Daoy (cell line): Measurements from ENCODE around the gene RND3. TPM values are rescaled to one million over a fixed set of nuclear protein-coding genes. Genes with fewer than 3 reads are reported as not detected.

Source experiments
- DNase-seq: peaks from one replicate; pipeline ENCODE4 v3.0.0-alpha.2; 2015; ENCODE audit warnings: low read depth
- total RNA-seq: library from RNA; depleted of rRNA; stranded (reverse); fragments of >200 nt; shearing (Covaris generic); gene quantifications from 2 replicates; pipeline ENCODE4 v1.2.3, GENCODE V29; 2014

The RND3 gene
- total RNA-seq, 1 experiment from 2014 or later, result 75.7 TPM

- no peak for DNase-seq
These were observed 45.7 kb downstream of the RND3 start for GRCh38 chr2:150441784-150442183.

GRCh38 chr2:150441226-150441625 lies 46.2 kb downstream of the RND3 start:
- no peak for DNase-seq

DNA sequence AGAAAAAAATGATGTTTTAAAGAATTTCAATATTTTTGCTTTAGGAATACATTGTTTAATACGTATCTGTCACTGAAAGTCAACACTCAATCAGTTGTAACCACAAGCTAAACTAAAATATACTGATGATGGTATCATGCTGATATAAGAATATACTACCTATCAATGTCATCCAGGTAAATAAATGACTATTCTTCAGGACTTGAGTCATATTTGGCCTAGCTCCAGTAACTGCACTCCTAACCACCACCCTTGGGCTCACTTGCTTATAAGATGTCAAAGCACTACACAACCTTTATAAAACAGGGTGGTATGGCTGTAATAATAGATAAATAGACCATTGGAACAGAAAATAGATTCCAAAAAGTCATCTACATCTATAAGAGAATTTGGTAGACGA lies 48.8 kb downstream of the RND3 start:
- peak; percentile 5 for DNase-seq

GRCh38 chr2:150438041-150438440 lies 49.4 kb downstream of the RND3 start:
- no peak for DNase-seq

- no peak for DNase-seq
These were observed 55.2 kb downstream of the RND3 start for GRCh38 chr2:150432312-150432625.

DNA sequence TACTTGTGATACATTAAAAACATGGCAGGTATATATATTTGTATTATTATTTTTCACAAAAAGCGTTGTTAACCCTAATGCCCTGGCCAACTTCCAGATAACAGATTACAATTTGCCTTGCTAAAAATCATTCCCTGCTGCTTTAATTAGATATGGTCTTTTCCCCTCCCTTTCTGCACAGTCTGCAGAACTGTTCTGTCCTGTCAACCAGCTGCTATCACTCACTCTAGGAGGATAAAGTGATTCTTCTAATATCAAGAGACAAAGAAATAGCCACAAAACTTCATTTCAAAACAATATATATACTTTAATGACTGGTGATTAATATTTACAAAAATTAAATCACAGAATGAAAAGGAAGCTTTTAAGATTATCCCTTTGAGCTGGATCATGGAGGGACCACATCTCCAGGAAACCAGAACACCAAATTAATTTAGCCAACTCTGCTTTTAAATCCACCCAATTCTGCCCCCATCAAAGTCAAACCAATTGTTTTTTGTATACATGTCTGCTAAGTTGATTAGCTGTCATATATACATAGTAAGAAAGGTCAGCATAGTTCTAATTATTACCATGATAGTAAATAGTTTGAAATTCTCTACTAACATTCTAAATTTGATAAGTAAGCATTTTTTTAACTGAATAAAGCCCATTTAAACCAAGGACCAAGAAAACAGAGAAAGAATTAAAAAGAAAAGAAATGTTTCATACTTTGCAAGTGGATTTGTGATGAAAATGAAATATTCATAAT lies 55.7 kb downstream of the RND3 start:
- no peak for DNase-seq

DNA sequence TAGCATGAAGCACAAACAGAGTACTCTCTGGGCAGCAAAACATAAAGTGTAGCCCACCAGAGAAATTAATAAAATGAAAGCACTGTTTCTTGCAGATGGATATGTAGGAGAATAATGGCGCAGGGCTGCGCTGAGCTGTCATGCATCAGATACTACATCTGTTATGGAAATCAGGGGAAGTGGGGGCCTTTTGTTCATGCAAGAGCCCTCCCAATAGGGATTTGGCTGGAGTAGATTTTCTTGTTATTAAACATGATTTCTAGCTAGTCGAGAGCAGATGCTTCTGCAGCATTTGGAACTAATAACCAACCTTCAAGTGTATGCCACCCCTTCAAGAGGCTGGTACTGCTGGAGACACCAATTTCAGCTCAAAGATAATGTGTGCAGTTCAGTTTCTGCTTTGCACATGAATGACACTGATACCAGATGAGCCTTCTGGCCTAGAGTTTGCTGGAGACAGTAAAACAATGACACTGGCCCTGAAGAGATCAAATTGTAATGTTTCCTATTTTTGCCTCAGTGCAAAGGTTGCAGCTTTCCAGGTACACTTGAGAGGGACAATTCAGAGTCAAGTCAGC lies 58.0 kb downstream of the RND3 start:
- no peak for DNase-seq

DNA sequence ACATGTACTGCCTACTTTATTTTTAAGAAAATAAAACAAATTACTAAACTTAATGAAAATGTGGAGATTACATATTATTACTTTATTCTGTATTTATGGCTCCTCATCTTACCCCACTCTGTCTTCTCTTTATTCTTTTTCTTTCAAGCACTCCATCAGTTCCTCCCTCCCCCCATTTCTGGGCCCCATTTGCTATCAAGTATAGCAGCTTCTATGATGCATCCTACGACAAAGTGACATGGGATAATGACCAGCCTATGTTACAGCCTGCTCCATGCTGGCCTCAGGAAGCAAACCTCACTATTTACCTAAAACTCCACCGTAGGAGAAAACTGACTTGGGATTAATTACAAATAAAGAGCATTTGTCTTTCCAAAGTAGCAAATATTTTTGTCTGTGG lies 58.8 kb downstream of the RND3 start:
- no peak for DNase-seq

DNA sequence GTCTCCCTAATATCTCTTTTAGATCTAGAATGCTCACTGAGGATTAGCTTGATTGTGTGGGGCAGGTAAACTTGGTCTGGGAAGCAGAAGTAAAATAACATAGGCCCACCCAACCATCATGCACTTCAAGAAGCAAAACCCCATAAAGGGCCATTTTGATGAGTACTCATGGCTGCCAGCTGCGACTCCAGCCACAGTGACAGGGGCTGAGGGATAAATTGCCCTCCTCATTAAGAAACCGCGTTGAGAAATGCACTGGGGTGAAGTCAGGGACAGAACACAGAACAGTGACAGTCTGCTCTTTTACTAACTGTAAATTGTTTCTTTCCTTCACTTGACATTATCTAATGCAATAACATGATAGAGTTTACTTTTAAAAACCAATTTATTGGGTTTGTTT lies 60.2 kb downstream of the RND3 start:
- no peak for DNase-seq

DNA sequence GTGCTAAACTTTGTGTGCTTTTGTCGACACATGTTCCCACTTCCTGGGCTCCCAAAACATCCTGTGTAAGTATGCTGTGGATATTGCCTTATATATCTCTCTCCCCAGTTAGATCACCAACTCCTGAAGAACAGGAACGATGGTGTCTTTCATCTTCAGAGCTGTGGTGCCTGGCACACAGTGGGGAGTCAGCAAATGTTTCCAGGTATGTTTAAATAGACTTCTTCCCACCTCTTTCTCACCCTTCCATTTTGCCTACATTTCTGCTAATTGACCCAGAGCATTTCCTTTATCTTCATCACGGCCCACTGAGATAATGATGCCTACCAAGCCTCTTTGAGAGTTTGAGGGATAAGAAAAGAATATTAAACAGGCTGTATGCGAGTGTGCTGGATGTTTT lies 60.7 kb downstream of the RND3 start:
- no peak for DNase-seq

DNA sequence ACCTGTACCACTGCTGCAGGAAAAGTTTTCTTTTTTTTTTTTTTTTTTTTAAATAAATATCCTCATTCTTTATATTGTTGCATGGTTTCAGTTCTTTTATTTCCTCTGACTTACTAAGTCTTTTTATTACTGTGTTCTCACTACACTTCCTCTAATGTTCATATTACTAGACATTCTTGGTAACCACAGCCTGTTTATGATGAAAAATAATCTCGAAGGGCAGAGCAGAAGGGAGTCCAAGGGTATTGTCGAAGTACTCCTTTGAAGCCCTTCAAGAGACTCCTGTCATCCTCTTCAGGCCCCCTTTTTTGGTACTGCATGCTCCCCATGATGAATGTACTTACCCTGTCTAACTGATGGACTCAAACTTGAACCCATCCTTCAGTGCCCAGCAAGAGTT lies 61.2 kb downstream of the RND3 start:
- no peak for DNase-seq

DNA sequence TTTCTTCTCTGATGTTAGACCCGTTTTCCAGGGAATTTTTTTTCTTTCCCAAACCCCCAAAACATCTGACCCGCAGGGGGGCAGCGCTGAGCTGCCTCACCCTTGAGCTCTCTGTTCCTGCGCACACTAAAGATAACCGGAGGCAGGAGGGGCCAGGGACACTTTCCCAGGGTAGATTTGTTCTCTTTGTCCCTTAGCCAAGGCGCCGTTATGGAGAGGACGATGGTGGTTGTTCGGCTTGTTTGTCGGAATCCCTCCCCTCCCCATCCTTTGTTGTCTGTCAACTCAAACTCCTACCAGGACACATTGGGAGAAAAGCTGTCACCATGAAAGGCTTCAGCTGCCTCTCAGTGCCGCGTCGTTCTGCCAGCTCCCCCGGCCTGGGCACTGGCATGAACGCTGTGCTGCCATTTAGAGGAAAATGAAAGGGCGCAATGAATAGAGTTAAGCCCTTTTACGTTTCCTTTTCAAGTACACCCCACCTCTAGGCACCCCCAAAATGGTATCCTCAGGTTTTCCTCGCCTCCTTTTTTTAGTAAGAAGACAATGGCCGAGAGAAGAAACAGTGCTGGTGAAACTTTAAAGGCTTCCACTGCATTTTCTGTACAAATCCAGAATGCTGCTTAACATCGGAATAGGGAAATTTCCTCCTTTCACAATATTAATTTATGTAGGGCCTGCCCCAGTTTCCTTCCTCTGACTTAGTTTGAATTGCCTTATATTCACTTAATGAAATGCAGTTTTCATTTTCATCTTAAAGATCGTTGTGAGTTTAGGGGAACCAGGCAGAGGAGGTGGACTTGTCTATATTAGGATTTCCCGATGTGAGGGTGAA lies 62.1 kb downstream of the RND3 start:
- peak; percentile 33 for DNase-seq

DNA sequence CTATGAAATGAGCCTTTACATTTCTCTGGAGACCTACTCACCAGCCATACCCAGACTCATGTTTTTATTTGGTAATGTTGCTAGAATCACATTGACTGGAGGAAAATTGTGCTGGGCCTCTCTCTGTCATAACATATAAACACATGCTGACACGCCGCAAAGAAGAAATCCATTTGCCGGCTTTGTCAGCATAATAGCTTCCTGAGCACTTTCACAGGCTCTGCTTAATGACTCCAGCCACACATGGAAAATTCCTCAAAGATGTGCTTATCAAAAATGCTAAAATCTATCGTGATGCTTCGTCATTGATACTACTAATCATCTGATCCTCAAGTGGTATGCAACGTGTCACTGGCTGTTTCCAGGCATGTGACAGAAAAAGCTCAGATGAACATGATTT lies 63.1 kb downstream of the RND3 start:
- no peak for DNase-seq

GRCh38 chr2:150421126-150421651 lies 66.3 kb downstream of the RND3 start:
- DNase-seq, result no peak

DNA sequence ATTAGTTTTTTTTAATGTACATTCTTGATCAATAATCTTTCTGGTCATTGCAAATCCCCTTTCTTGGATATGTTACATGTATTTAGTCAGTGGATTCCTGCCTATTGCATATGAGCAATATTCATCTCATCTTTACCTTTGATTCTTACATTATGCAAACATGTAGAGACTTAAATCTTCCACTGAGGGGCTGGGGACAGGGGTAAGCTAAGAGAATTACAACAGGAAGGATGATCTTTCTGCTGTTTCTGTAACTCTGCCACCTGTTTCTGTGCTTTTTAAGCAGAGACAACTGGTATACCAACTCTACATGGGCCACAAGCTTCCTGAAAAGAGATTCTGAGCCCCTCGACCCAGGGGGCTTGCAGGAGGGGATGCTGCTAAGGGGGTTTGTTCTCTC lies 68.6 kb downstream of the RND3 start:
- no peak for DNase-seq
